Measurements from ENCODE around the gene CGB8.

DNA sequence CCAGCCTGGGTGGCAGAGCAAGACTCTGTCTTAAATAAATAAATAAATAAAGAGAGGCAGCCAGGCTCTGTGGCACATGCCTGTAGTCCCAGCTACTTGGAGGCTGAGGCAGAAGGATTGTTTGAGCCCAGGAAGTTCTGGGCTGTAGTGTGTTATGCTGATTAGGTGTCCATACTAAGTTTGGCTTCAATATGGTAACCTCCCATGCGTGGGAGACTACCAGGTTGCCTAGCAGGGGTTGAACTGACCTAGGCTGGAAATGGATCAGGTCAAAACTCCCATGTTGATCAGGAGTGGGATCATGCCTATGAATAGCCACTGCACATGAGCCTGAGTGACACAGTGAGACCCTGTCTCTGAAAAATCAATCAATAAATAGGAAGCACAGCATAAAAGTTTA lies 32.4 kb upstream of the CGB8 start:
- TF ChIP-seq REST (IDR thresholded peaks at IDR 0.05; ENCODE audit: low read depth): no peak
- no peak for TF ChIP-seq JUND (IDR thresholded peaks at IDR 0.05)
- TF ChIP-seq EZH2 (IDR thresholded peaks at IDR 0.05): no peak
- TF ChIP-seq CEBPB (IDR thresholded peaks at IDR 0.05; ENCODE audit: low read depth): no peak
